GM21737 (cell line): Measurements from ENCODE around the gene MAN1A2.

ENCODE experiments used
- ATAC-seq: cut with Tn5 transposase; IDR thresholded peaks from one replicate; pipeline ENCODE4 v1.9.1; 2021; ENCODE audit warnings: mild to moderate bottlenecking, moderate library complexity; ENCODE audit not compliant: unreplicated experiment

The MAN1A2 gene

GRCh38 chr1:117481410-117481809 lies 114.2 kb downstream of the MAN1A2 start:
- no peak for ATAC-seq

- no peak for ATAC-seq
Observed at GRCh38 chr1:117493906-117494305, 126.7 kb downstream of the MAN1A2 start.

GRCh38 chr1:117495068-117495467 lies 127.8 kb downstream of the MAN1A2 start:
- ATAC-seq, result no peak

- ATAC-seq, result no peak
Observed at GRCh38 chr1:117499071-117499470, 131.8 kb downstream of the MAN1A2 start.

GRCh38 chr1:117500584-117500983 lies 133.3 kb downstream of the MAN1A2 start:
- no peak for ATAC-seq

- ATAC-seq, result no peak
Observed at GRCh38 chr1:117501281-117501680, 134.0 kb downstream of the MAN1A2 start.

GRCh38 chr1:117511273-117511672 lies 144.0 kb downstream of the MAN1A2 start:
- no peak for ATAC-seq

GRCh38 chr1:117512728-117513321 lies 145.6 kb downstream of the MAN1A2 start:
- ATAC-seq, result no peak

- ATAC-seq, result no peak
Observed at GRCh38 chr1:117523111-117523510, 155.9 kb downstream of the MAN1A2 start.

- no peak for ATAC-seq
Observed at GRCh38 chr1:117527074-117527473, 159.8 kb downstream of the MAN1A2 start.

- no peak for ATAC-seq
Observed at GRCh38 chr1:117527566-117528102, 160.4 kb downstream of the MAN1A2 start.

- ATAC-seq, result no peak
Observed at GRCh38 chr1:117529683-117530082, 162.4 kb downstream of the MAN1A2 start.

GRCh38 chr1:117531222-117531621 lies 164.0 kb downstream of the MAN1A2 start:
- ATAC-seq, result no peak

GRCh38 chr1:117534995-117535467 lies 167.8 kb downstream of the MAN1A2 start:
- peak; percentile 71 for ATAC-seq

GRCh38 chr1:117535821-117536220 lies 168.6 kb downstream of the MAN1A2 start:
- no peak for ATAC-seq

- no peak for ATAC-seq
Observed at GRCh38 chr1:117537291-117537920, 170.2 kb downstream of the MAN1A2 start.

- no peak for ATAC-seq
Observed at GRCh38 chr1:117540532-117540931, 173.3 kb downstream of the MAN1A2 start.

GRCh38 chr1:117541003-117541402 lies 173.8 kb downstream of the MAN1A2 start:
- no peak for ATAC-seq

- no peak for ATAC-seq
Observed at GRCh38 chr1:117541585-117541984, 174.3 kb downstream of the MAN1A2 start.

GRCh38 chr1:117544509-117545109 lies 177.4 kb downstream of the MAN1A2 start:
- ATAC-seq, result no peak

GRCh38 chr1:117546467-117546866 lies 179.2 kb downstream of the MAN1A2 start:
- ATAC-seq, result no peak

GRCh38 chr1:117553471-117553870 lies 186.2 kb downstream of the MAN1A2 start:
- no peak for ATAC-seq
